Measurements from ENCODE around the gene PPM1K.

The PPM1K gene

DNA sequence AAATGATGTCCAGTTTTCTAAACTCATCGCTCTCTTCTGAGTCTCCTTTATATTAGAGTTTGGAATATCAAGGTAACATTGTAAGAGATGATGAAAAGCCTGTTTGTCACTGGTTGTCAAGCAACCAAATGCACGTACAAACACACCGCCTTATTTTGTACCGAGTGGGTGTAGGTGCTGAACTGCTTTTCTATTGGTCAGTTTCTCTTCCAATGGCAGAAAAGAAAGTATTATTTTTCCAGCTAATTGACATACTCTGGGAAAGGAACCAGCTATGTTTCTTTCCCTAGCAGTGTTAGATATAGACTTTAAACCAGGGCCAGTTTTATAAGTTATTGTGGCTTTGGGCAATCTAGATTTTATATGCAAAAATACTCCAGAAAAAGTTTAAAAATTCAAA, 6.6 kb upstream of the PPM1K start:
- no peak for DNase-seq (ENCODE audit: low read depth)
- TF ChIP-seq, protein P1, sequence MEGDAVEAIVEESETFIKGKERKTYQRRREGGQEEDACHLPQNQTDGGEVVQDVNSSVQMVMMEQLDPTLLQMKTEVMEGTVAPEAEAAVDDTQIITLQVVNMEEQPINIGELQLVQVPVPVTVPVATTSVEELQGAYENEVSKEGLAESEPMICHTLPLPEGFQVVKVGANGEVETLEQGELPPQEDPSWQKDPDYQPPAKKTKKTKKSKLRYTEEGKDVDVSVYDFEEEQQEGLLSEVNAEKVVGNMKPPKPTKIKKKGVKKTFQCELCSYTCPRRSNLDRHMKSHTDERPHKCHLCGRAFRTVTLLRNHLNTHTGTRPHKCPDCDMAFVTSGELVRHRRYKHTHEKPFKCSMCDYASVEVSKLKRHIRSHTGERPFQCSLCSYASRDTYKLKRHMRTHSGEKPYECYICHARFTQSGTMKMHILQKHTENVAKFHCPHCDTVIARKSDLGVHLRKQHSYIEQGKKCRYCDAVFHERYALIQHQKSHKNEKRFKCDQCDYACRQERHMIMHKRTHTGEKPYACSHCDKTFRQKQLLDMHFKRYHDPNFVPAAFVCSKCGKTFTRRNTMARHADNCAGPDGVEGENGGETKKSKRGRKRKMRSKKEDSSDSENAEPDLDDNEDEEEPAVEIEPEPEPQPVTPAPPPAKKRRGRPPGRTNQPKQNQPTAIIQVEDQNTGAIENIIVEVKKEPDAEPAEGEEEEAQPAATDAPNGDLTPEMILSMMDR (IDR thresholded peaks at IDR 0.05; ENCODE audit: insufficient read depth, low read depth, low read length, missing control alignments) = no peak
- no peak overlapping the region for H3K4me3 ChIP-seq (ENCODE audit: low read depth, low read length)

- H3K4me3 ChIP-seq (ENCODE audit: low read depth, low read length) = no peak overlapping the region
- no peak for DNase-seq (ENCODE audit: low read depth)
- TF ChIP-seq, protein P1 (IDR thresholded peaks at IDR 0.05; ENCODE audit: insufficient read depth, low read depth, low read length, missing control alignments) = no peak
These were observed 2.5 kb upstream of the PPM1K start for GRCh38 chr4:88286897-88287296.

DNA sequence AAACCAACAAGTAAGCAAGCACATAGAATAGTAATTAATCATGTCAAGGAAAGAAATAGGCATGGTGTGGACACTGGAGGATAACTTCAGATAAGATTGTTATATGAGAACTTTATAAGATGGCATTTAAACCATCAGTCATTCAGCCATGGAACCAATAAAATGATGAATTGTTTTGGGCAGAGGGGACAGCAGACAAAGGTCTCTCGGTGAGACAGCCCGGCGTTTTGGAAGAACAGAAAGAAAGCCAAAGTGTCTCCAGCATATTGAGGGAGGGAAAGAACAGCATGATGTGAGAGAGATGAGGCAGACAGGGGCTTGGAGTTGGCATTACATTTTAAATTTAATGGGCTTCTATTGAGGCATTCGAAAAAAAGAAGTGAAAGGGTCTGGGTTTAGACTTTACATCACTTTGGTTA, 883 bp upstream of the PPM1K start:
- H3K4me3 ChIP-seq (ENCODE audit: low read depth, low read length) = peak overlapping the region; percentile 73
- no peak for DNase-seq (ENCODE audit: low read depth)
- TF ChIP-seq, protein P1 (IDR thresholded peaks at IDR 0.05; ENCODE audit: insufficient read depth, low read depth, low read length, missing control alignments) = no peak

- peak overlapping the region; percentile 93 for H3K4me3 ChIP-seq (ENCODE audit: low read depth, low read length)
- peak; percentile 84 for DNase-seq (ENCODE audit: low read depth)
- TF ChIP-seq, protein P1 (IDR thresholded peaks at IDR 0.05; ENCODE audit: insufficient read depth, low read depth, low read length, missing control alignments) = no peak
These were observed 511 bp downstream of the PPM1K start for GRCh38 chr4:88283661-88284438.

DNA sequence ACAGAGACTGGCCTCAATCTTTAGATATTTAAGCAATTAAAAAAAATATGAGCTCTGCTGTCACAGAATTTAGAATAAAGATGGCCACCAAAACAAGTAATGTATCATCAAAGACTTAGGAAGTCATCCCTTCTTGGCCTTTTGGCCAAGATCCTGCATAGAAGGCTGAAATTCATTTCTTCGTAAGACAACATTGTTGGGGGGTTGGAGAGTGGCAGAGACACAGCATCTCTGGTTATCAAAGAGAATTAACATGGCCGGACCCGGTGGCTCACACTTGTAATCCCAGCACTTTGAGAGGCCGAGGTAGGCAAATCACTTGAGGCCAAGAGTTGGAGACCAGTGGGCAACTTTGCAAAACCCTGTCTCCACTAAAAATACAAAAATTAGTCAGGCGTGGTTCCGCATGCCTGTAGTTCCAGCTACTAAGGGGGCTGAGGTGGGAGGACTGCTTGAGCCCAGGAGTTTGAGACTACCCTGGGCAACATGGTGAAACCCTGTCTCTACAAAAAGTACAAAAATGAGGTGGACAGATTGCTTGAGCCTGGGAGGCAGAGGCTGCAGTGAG, 4.0 kb downstream of the PPM1K start:
- TF ChIP-seq, protein P1 (IDR thresholded peaks at IDR 0.05; ENCODE audit: insufficient read depth, low read depth, low read length, missing control alignments) = no peak

DNA sequence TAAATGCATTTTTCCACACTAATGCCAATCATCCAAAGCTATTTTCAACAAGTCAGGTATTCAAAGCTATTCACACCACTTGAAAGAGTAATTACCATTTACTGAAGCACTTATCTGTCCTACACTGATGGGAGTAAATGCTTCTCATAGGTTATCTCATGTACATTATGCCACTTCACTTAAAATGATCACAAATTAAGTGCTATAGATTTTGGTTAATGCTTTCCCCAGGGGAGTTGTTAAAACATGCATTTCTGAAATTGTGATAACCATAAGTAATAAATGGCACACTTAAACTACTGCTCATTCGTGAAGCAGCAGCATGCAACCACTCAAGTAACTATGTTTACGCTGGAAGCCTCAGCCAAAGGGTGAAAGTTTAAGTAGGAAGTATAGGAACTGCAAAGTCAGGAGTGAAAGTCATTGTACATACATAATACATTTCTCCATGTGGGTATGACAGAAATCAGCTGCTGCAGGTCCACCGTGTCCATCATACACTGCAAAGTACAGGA, 6.6 kb downstream of the PPM1K start:
- H3K4me3 ChIP-seq (ENCODE audit: low read depth, low read length) = no peak overlapping the region
- TF ChIP-seq, protein P1 (IDR thresholded peaks at IDR 0.05; ENCODE audit: insufficient read depth, low read depth, low read length, missing control alignments) = no peak
- no peak for DNase-seq (ENCODE audit: low read depth)

More for the DNA sequence above, 4.0 kb downstream of the PPM1K start:
- H3K4me3 ChIP-seq (ENCODE audit: low read depth, low read length) = peak overlapping the region; percentile 93
- peak; percentile 70 for DNase-seq (ENCODE audit: low read depth)

Measured in GM12865 (cell line).